Heart left ventricle (tissue), 16 donors: ENCODE results near the gene DNAJC27. TPM values are rescaled to one million over a fixed set of nuclear protein-coding genes. Genes with fewer than 3 reads are reported as not detected.

ENCODE experiments used
- ATAC-seq, 4 donors: fragments of 200-7000 bp; cut with Tn5 transposase; one replicate each; pipeline ENCODE4 v1.9.1; 2020 to 2022; ENCODE audit warnings: moderate library complexity in 4 of 4, mild to moderate bottlenecking in 3 of 4, moderate number of reproducible peaks in 1 of 4
- DNase-seq, 5 donors: peaks; one replicate each; pipeline ENCODE4 v3.0.0-alpha.2; 2020
- H3K27ac ChIP-seq, 12 donors: fragments of 200-600 bp; sonication (generic) in 4 of 12; one replicate each; pipeline versions ENCODE4 v1.5.0 to v1.8.0; 2016 to 2022; ENCODE audit warnings: mild to moderate bottlenecking in 2 of 12
- H3K27me3 ChIP-seq, 9 donors: fragments of 200-600 bp; sonication (generic) in 2 of 9; one replicate each; pipeline versions ENCODE4 v1.5.1 to v1.8.0; 2016 to 2022; ENCODE audit warnings: mild to moderate bottlenecking in 3 of 9
- H3K36me3 ChIP-seq, 9 donors: fragments of 200-600 bp; sonication (generic) in 2 of 9; one replicate each; pipeline versions ENCODE4 v1.5.0 to v1.8.0; 2018 to 2022; ENCODE audit warnings: mild to moderate bottlenecking in 2 of 9
- H3K4me1 ChIP-seq, 12 donors: fragments of 200-600 bp; sonication (generic) in 4 of 12; one replicate each; pipeline versions ENCODE4 v1.5.0 to v1.8.0; 2016 to 2022; ENCODE audit warnings: mild to moderate bottlenecking in 3 of 12
- H3K4me3 ChIP-seq, 12 donors: fragments of 200-600 bp; sonication (generic) in 4 of 12; one replicate each; pipeline versions ENCODE4 v1.5.0 to v1.8.0; 2017 to 2022; ENCODE audit warnings: mild to moderate bottlenecking in 9 of 12, moderate library complexity in 4 of 12
- H3K9me3 ChIP-seq, 12 donors: fragments of 200-600 bp; sonication (generic) in 4 of 12; one replicate each; pipeline versions ENCODE4 v1.5.0 to v1.8.0; 2016 to 2022; ENCODE audit warnings: mild to moderate bottlenecking in 1 of 12
- CTCF ChIP-seq, 12 donors: fragments of 200-600 bp; sonication (generic) in 4 of 12; IDR thresholded peaks; one replicate each; pipeline versions ENCODE4 v1.5.0 to v1.8.0; 2018 to 2022; ENCODE audit warnings: antibody characterized with exemption in 12 of 12, mild to moderate bottlenecking in 5 of 12
- POLR2A ChIP-seq, 2 donors: fragments of 450-650 bp; IDR thresholded peaks; one replicate each; pipeline ENCODE4 v1.6.1; 2017; ENCODE audit warnings: antibody characterized with exemption in 2 of 2, mild to moderate bottlenecking in 2 of 2, moderate library complexity in 2 of 2
- WGBS, 4 donors: extraction: QIAGEN DNeasy Blood & Tissue Kit in 2 of 4; methylation state at CpG; one replicate each; pipeline versions ENCODE4 v1.1.5 to v1.1.7; 2013 to 2018; 5-methylcytosine and 5-hydroxymethylcytosine counted together
- intact Hi-C, 10 donors: fragments of 100-400 bp; cut with DNase I; formaldehyde crosslinking; loops; one replicate each; pipeline versions ENCODE4 v1.11.1 to v1.14.2; 2022
- polyA plus RNA-seq, 2 donors: library from polyadenylated mRNA; stranded (reverse); fragments of 200-250 nt; gene quantifications; one replicate each; pipeline ENCODE4 v1.2.3, GENCODE V29; 2013
- total RNA-seq, 9 donors: library from RNA; depleted of rRNA in 2 of 9; stranded (reverse); fragments of >200 nt in 2 of 9; fragmentation: NEBNext Ultra II Directional in 3 of 9; extraction: Animal tissue kit (Norgen Biotek cat#: 25700) in 3 of 9; gene quantifications; one replicate each; pipeline versions ENCODE4 v1.1.0 to v1.2.4, GENCODE V29; 2016 to 2023
- donor health status: ischemic (EF 13 %, LVEDD 7.1; RV severe dilation, severe dysfunction).
- donor health status: healthy with polysubstance abuse.
- donor health status: DM: no; HTN: yes; CAD: no.
- donor health status: DM: no; HTN: no; CAD: no.
- donor health status: ischemic (EF 25% LVEDD 6.9; RV normal size, moderate dysfunction).
- donor health status: ischemic (EF 25% LVEDD 5.7; RV mildly dilated, moderate dysfunction).
- donor health status: healthy.
- donor health status: DM: yes; HTN: yes; CAD: no.
- donor health status: ischemic (EF 35%, LVEDD 5.7; RV mildly dilated, moderate dysfunction).
- donor health status: nonischemic (EF 11% LVEDD 7.7; RV severe dilation, severe dysfunction).
- donor health status: DM: yes; HTN: yes; CAD: no.
- donor health status: PGD.
- donor health status: ischemic (EF 29% LVEDD 5.4; RV normal size, mild dysfunction).
- donor health status: nonischemic (EF 23%, LVEDD 6.1; RV moderate dilation, normal function).

Gene DNAJC27
- total and polyA plus RNA-seq, 11 donors: 4.3 to 13.6 (median 8.7) TPM

GRCh38 chr2:24978661-24979060 lies 6.9 kb upstream of the DNAJC27 start:
- WGBS, 4 donors: 24 to 41% (median 35%) methylated on average over 1 of the region's 1 CpG
- DNase-seq (no peak), ATAC-seq (no peak)
- TF ChIP-seq POLR2A (IDR thresholded peaks at IDR 0.05) (no peak), CTCF (IDR thresholded peaks at IDR 0.05) (no peak)
- H3K4me3 ChIP-seq: no peak overlapping the region
- no peaks in the 10 kb centered on the region for H3K27me3 ChIP-seq
- intact Hi-C loops: loop anchor here in 4 of 10 donors (5.0 to 10.0 kb wide), 3 partner anchors 64 to 219 kb away; partner anchors contain the start of gene EFR3B (in 2 of the 4)
- peaks cover 0 to 9% (median 0%) of the 10 kb centered on the region in 12 donors for H3K4me1 ChIP-seq
- H3K27ac ChIP-seq: no peak overlapping the region
- H3K9me3 ChIP-seq: no peaks in the 10 kb centered on the region
- peaks cover 0 to 11% (median 4%) of the 10 kb centered on the region in 9 donors for H3K36me3 ChIP-seq

- 75 to 91% (median 84%) methylated on average over 2 of the region's 2 CpGs for whole genome bisulfite sequencing, 4 donors
- H3K9me3 ChIP-seq: no peaks in the 10 kb centered on the region
- intact Hi-C loops: loop anchor here in 6 of 10 donors (1.0 to 10.0 kb wide), 5 partner anchors 65 to 220 kb away; partner anchors contain the start of gene EFR3B (in 2 of the 6)
- ATAC-seq: no peak
- peaks cover 0 to 11% (median 4%) of the 10 kb centered on the region in 9 donors for H3K36me3 ChIP-seq
- TF ChIP-seq CTCF (IDR thresholded peaks at IDR 0.05): no peak
- no peak for TF ChIP-seq POLR2A (IDR thresholded peaks at IDR 0.05)
- no peak overlapping the region for H3K4me3 ChIP-seq
- H3K27me3 ChIP-seq: no peaks in the 10 kb centered on the region
- peaks cover 0 to 18% (median 6%) of the 10 kb centered on the region in 12 donors for H3K4me1 ChIP-seq
- no peak overlapping the region for H3K27ac ChIP-seq
- DNase-seq: no peak
Measured at GRCh38 chr2:24977631-24978030, 5.9 kb upstream of the DNAJC27 start.

- peaks cover 0 to 23% (median 13%) of the 10 kb centered on the region in 12 donors for H3K4me1 ChIP-seq
- ATAC-seq (no peak), DNase-seq (no peak)
- H3K27me3 ChIP-seq: no peaks in the 10 kb centered on the region
- WGBS, 4 donors: 65 to 69% (median 67%) methylated on average over 4 of the region's 4 CpGs
- no peak for TF ChIP-seq CTCF (IDR thresholded peaks at IDR 0.05)
- no peak for TF ChIP-seq POLR2A (IDR thresholded peaks at IDR 0.05)
- no peaks in the 10 kb centered on the region for H3K36me3 ChIP-seq
- intact Hi-C loops: loop anchor here in 8 of 10 donors (2.0 to 10.0 kb wide), 7 partner anchors 67 to 223 kb away; partner anchors contain the start of genes EFR3B (in 3 of the 8), CENPO (in 1 of the 8) and PTRHD1 (in 1 of the 8)
- H3K27ac ChIP-seq: peak overlapping the region in 9 of 12 donors; percentile 95 to 99 (median 99)
- H3K4me3 ChIP-seq: no peak overlapping the region
- no peaks in the 10 kb centered on the region for H3K9me3 ChIP-seq
Measured at GRCh38 chr2:24973812-24974211, 2.1 kb upstream of the DNAJC27 start.

- peak in 4 of 5 donors; percentile 42 to 56 (median 48) for DNase-seq
- intact Hi-C loops: loop anchor here in 5 of 10 donors (2.0 to 10.0 kb wide), 6 partner anchors 68 to 225 kb away; partner anchors contain the start of genes EFR3B (in 3 of the 5), CENPO (in 1 of the 5) and PTRHD1 (in 1 of the 5)
- Histone ChIP-seq H3K27ac (peak overlapping the region; percentile 95 to 99 (median 98)), H3K27me3 (no peaks in the 10 kb centered on the region), H3K4me3 (peak overlapping the region; percentile 21 to 87 (median 80)), H3K9me3 (no peaks in the 10 kb centered on the region), H3K4me1 (peaks cover 0 to 23% (median 13%) of the 10 kb centered on the region in 12 donors), H3K36me3 (peaks cover 0 to 2% (median 0%) of the 10 kb centered on the region in 9 donors)
- ATAC-seq: peak in 1 of 4 donors; percentile 9
- 0 to 1% (median 0%) methylated on average over 19 of the region's 19 CpGs for WGBS, 4 donors
- TF ChIP-seq POLR2A (IDR thresholded peaks at IDR 0.05): no peak
- TF ChIP-seq CTCF (IDR thresholded peaks at IDR 0.05): no peak
Measured at GRCh38 chr2:24972315-24972961, 683 bp upstream of the DNAJC27 start.
